Duodenal mucosa (tissue), 2 donors: ENCODE data around the gene CBX7.
"Not testable (repeated sequence)": the region's sequence is repeated elsewhere in the genome, so short reads cannot be mapped to it uniquely, and the experiment has no call there.

ENCODE experiments used
- H3K27ac ChIP-seq: one replicate; pipeline ENCODE4 v1.7.0; 2013; ENCODE audit warnings: low read depth, low read length
- H3K27me3 ChIP-seq, 2 donors: one replicate each; pipeline ENCODE4 v1.7.0; 2013; ENCODE audit warnings: low read length in 2 of 2, control low read depth in 1 of 2; ENCODE audit not compliant: insufficient read depth in 2 of 2, control insufficient read depth in 1 of 2
- H3K36me3 ChIP-seq, 2 donors: one replicate each; pipeline ENCODE4 v1.7.0; 2013; ENCODE audit warnings: low read length in 2 of 2, control low read depth in 1 of 2; ENCODE audit not compliant: insufficient read depth in 2 of 2, control insufficient read depth in 1 of 2
- H3K4me1 ChIP-seq, 2 donors: one replicate each; pipeline ENCODE4 v1.7.0; 2013; ENCODE audit warnings: low read length in 2 of 2, control low read depth in 1 of 2; ENCODE audit not compliant: insufficient read depth in 2 of 2, control insufficient read depth in 1 of 2
- H3K4me3 ChIP-seq, 2 donors: one replicate each; pipeline ENCODE4 v1.7.0; 2013; ENCODE audit warnings: low read length in 2 of 2, low read depth in 1 of 2
- H3K9ac ChIP-seq, 2 donors: one replicate each; pipeline ENCODE4 v1.7.0; 2013; ENCODE audit warnings: low read length in 2 of 2, low read depth in 1 of 2
- H3K9me3 ChIP-seq, 2 donors: one replicate each; pipeline ENCODE4 v1.7.0; 2013; ENCODE audit warnings: low read length in 2 of 2, control low read depth in 1 of 2; ENCODE audit not compliant: control insufficient read depth in 1 of 2

CBX7 gene

GRCh38 chr22:39174498-39175352 is 22.2 kb upstream of the CBX7 start:
- Histone ChIP-seq H3K27me3 (peaks cover 2 to 14% of the 10 kb centered on the region in 2 donors), H3K4me3 (peak overlapping the region in 1 of 2 donors; percentile 21), H3K27ac (peak overlapping the region; percentile 77), H3K4me1 (peaks cover 30 to 42% of the 10 kb centered on the region in 2 donors), H3K36me3 (no peaks in the 10 kb centered on the region), H3K9ac (peak overlapping the region in 1 of 2 donors; percentile 26), H3K9me3 (no peaks in the 10 kb centered on the region)

DNA sequence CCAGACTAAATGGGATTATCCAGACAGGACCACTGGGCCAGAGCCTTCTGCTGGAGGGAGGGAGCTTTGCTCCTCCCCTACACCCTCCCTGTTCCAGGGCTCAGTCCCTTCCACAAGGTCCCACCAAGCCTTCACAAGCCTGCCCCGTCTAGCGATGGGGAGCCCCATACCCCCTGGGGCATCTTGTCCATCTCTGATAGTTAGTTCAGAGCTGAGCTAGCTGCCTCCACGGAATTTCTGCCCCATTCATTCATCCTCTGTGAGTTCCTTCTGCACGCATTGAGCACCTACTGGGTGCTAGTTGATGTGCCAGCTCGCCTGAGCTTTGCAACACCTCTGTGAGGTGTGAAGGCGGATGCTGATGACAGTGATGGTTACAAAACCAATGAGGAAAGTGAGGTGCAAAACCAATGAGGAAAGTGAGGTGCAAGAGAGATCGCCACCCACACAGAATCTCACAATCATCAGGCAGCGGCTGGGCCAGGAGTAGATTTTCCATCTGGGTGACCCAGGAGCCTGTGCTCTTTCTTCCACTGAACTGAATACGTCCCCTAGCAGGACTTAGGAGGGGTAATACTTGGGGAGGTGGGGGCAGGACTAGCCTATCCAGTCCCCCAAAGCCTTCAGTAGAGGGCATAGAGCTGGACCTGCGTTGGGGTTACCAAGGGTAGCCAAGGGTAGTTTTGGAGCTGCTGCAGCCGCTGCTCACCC is 21.5 kb upstream of the CBX7 start:
- no peaks in the 10 kb centered on the region for H3K9me3 ChIP-seq
- H3K4me1 ChIP-seq: peaks cover 30 to 37% of the 10 kb centered on the region in 2 donors
- H3K9ac ChIP-seq: peak overlapping the region; percentile 25 to 26
- H3K36me3 ChIP-seq: no peaks in the 10 kb centered on the region
- peaks cover 8 to 14% of the 10 kb centered on the region in 2 donors for H3K27me3 ChIP-seq
- peak overlapping the region in 1 of 2 donors; percentile 21 for H3K4me3 ChIP-seq
- H3K27ac ChIP-seq: peak overlapping the region; percentile 64

GRCh38 chr22:39173050-39173706 is 20.7 kb upstream of the CBX7 start:
- Histone ChIP-seq H3K4me3 (no peak overlapping the region), H3K27me3 (peaks cover 8 to 14% of the 10 kb centered on the region in 2 donors), H3K4me1 (peaks cover 30 to 37% of the 10 kb centered on the region in 2 donors)

GRCh38 chr22:39172265-39173049 is 20.0 kb upstream of the CBX7 start:
- not testable (repeated sequence) for H3K9ac ChIP-seq, H3K4me3 ChIP-seq, H3K27ac ChIP-seq, H3K9me3 ChIP-seq, H3K36me3 ChIP-seq
- H3K4me1 ChIP-seq: peaks cover 30 to 37% of the 10 kb centered on the region in 2 donors
- peaks cover 8 to 14% of the 10 kb centered on the region in 2 donors for H3K27me3 ChIP-seq

More at GRCh38 chr22:39173050-39173706, 20.7 kb upstream of the CBX7 start:
- Histone ChIP-seq H3K9ac (no peak overlapping the region), H3K27ac (peak overlapping the region; percentile 64), H3K36me3 (no peaks in the 10 kb centered on the region), H3K9me3 (no peaks in the 10 kb centered on the region)

GRCh38 chr22:39171623-39172264 is 19.3 kb upstream of the CBX7 start:
- H3K36me3 ChIP-seq: no peaks in the 10 kb centered on the region
- no peak overlapping the region for H3K27ac ChIP-seq
- H3K9me3 ChIP-seq: no peaks in the 10 kb centered on the region
- no peak overlapping the region for H3K9ac ChIP-seq
- peaks cover 8 to 14% of the 10 kb centered on the region in 2 donors for H3K27me3 ChIP-seq
- H3K4me1 ChIP-seq: peaks cover 30 to 37% of the 10 kb centered on the region in 2 donors
- H3K4me3 ChIP-seq: no peak overlapping the region

DNA sequence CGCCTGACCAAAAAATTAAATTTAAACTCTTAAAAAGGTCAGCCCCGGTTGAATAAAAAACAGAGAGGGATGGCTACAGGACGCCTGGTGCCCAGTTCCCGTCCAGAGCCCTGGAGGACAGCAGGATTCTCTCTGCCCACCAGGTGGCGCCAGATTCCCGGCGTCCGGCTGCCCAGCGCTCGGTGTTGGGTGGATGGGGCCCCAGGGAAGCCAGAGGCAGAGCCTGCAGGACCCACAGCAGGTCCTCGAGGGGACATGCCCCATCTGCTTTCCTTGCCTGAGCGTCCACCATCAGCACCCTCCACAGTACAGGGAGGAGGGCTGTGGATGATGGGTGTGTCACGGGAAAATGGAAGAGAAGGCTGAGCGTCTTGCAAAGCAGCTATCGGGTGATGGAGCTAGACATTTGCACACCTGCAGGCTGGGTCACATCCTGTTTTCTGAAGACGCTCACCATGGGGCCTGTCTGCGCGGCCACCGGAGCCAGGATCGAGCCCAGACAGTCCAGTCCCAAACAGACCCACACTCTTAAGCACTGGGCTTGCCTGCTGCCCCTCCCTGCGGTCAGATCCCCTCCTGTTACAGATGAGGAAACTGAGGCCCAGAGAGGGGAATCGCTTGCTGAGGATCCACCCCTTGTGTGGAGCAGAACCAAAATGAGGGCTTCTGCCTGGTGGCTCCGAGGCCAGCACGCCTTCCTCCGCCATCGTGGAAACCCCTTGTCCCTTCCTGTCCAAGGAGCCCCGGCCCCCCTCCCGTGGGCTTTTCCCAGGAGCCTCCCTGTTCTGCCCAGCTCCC is 18.5 kb upstream of the CBX7 start:
- H3K9ac ChIP-seq: peak overlapping the region in 1 of 2 donors; percentile 32
- peak overlapping the region in 1 of 2 donors; percentile 48 for H3K4me3 ChIP-seq
- H3K36me3 ChIP-seq: no peaks in the 10 kb centered on the region
- H3K9me3 ChIP-seq: peaks cover 0 to 3% of the 10 kb centered on the region in 2 donors
- H3K27ac ChIP-seq: no peak overlapping the region
- H3K27me3 ChIP-seq: peaks cover 8 to 12% of the 10 kb centered on the region in 2 donors
- H3K4me1 ChIP-seq: peaks cover 30 to 37% of the 10 kb centered on the region in 2 donors

DNA sequence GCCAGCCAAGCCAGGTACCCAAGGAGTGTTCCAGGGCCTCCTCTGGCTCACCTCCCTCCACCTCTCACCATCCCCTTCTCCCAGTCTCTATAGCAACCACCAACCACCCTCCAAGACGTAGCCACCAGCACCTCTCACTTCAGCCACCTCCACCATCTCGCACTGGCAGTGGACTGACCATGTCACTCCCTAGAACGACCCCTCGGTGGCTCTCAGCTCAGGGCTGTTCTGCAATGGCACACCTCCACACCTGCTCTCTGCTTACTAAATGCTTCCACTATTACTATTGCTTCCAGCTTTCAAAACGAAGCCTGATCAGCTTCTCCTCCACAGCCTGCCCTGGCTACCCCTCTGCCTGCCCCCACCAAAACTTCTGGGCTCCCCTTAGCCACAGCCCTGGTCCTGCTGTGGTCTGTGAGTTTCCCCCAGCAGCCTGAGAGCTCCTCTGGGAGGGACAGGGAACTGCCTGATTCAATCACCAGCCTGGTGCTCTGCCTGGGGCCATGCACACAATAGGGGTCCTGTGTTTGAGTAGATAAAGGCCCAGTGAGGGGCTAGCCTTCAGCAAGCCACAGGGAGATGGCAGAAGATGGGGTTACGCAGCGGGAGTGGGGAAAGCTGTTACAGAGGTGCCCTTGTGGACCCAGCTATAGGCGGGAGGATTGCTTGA is 17.5 kb upstream of the CBX7 start:
- Histone ChIP-seq H3K27me3 (peaks cover 4 to 8% of the 10 kb centered on the region in 2 donors), H3K27ac (no peak overlapping the region), H3K4me3 (no peak overlapping the region), H3K36me3 (no peaks in the 10 kb centered on the region), H3K4me1 (peaks cover 20 to 26% of the 10 kb centered on the region in 2 donors), H3K9me3 (peaks cover 0 to 4% of the 10 kb centered on the region in 2 donors), H3K9ac (no peak overlapping the region)

GRCh38 chr22:39166547-39166946 is 14.1 kb upstream of the CBX7 start:
- Histone ChIP-seq H3K9ac (no peak overlapping the region), H3K4me3 (no peak overlapping the region), H3K36me3 (no peaks in the 10 kb centered on the region), H3K27ac (no peak overlapping the region), H3K27me3 (peaks cover 0 to 8% of the 10 kb centered on the region in 2 donors), H3K4me1 (peaks cover 7% of the 10 kb centered on the region in 2 donors), H3K9me3 (peaks cover 0 to 4% of the 10 kb centered on the region in 2 donors)
